Mucosa of rectum (tissue), 2 donors: Measurements from ENCODE around the gene MVB12B.

Source experiments
- H3K27ac ChIP-seq, 2 donors: one replicate each; pipeline ENCODE4 v1.7.0; 2013; ENCODE audit warnings: inconsistent platforms in 2 of 2, low read depth in 2 of 2, low read length in 2 of 2
- H3K27me3 ChIP-seq, 2 donors: one replicate each; pipeline ENCODE4 v1.7.0; 2013; ENCODE audit warnings: low read length in 2 of 2; ENCODE audit not compliant: control insufficient read depth in 2 of 2, insufficient read depth in 2 of 2
- H3K36me3 ChIP-seq, 2 donors: one replicate each; pipeline ENCODE4 v1.7.0; 2013; ENCODE audit warnings: low read length in 2 of 2; ENCODE audit not compliant: control insufficient read depth in 2 of 2, insufficient read depth in 2 of 2
- H3K4me1 ChIP-seq, 2 donors: one replicate each; pipeline ENCODE4 v1.7.0; 2013; ENCODE audit warnings: low read length in 2 of 2, mild to moderate bottlenecking in 1 of 2; ENCODE audit not compliant: control insufficient read depth in 2 of 2, insufficient read depth in 2 of 2
- H3K4me3 ChIP-seq, 2 donors: one replicate each; pipeline ENCODE4 v1.7.0; 2013; ENCODE audit warnings: low read length in 2 of 2
- H3K9ac ChIP-seq, 2 donors: one replicate each; pipeline ENCODE4 v1.7.0; 2013; ENCODE audit warnings: low read length in 2 of 2, low read depth in 1 of 2, mild to moderate bottlenecking in 1 of 2
- H3K9me3 ChIP-seq, 2 donors: one replicate each; pipeline ENCODE4 v1.7.0; 2013; ENCODE audit warnings: low read length in 2 of 2; ENCODE audit not compliant: control insufficient read depth in 2 of 2
- donor health status: healthy.
- donor health status: Normal muscosa, but diverticular disease.

Gene MVB12B

GRCh38 chr9:126465977-126466376, 139.3 kb downstream of the MVB12B start:
- Histone ChIP-seq H3K27me3 (no peaks in the 10 kb centered on the region), H3K36me3 (peaks cover 4 to 5% of the 10 kb centered on the region in 2 donors), H3K9me3 (no peaks in the 10 kb centered on the region), H3K27ac (no peak overlapping the region), H3K4me3 (no peak overlapping the region), H3K4me1 (peaks cover 4 to 13% of the 10 kb centered on the region in 2 donors), H3K9ac (no peak overlapping the region)

- H3K4me1 ChIP-seq, result peaks cover 4 to 16% of the 10 kb centered on the region in 2 donors
- peaks cover 4 to 5% of the 10 kb centered on the region in 2 donors for H3K36me3 ChIP-seq
- H3K27ac ChIP-seq, result no peak overlapping the region
- no peak overlapping the region for H3K4me3 ChIP-seq
- no peaks in the 10 kb centered on the region for H3K9me3 ChIP-seq
- no peaks in the 10 kb centered on the region for H3K27me3 ChIP-seq
- H3K9ac ChIP-seq, result no peak overlapping the region
Observed at GRCh38 chr9:126468141-126468825, 141.7 kb downstream of the MVB12B start.

GRCh38 chr9:126470241-126470993, 143.8 kb downstream of the MVB12B start:
- Histone ChIP-seq H3K27ac (peak overlapping the region; percentile 25 to 63), H3K27me3 (no peaks in the 10 kb centered on the region), H3K9me3 (no peaks in the 10 kb centered on the region), H3K4me1 (peaks cover 4 to 17% of the 10 kb centered on the region in 2 donors), H3K36me3 (peaks cover 0 to 5% of the 10 kb centered on the region in 2 donors), H3K4me3 (no peak overlapping the region), H3K9ac (peak overlapping the region in 1 of 2 donors; percentile 17)

- H3K4me1 ChIP-seq, result peaks cover 4 to 17% of the 10 kb centered on the region in 2 donors
- peak overlapping the region in 1 of 2 donors; percentile 14 for H3K4me3 ChIP-seq
- no peaks in the 10 kb centered on the region for H3K9me3 ChIP-seq
- peak overlapping the region in 1 of 2 donors; percentile 17 for H3K9ac ChIP-seq
- no peaks in the 10 kb centered on the region for H3K27me3 ChIP-seq
- peaks cover 0 to 5% of the 10 kb centered on the region in 2 donors for H3K36me3 ChIP-seq
- peak overlapping the region; percentile 26 to 64 for H3K27ac ChIP-seq
Observed at GRCh38 chr9:126471084-126471624, 144.5 kb downstream of the MVB12B start.

GRCh38 chr9:126472198-126472947, 145.7 kb downstream of the MVB12B start:
- no peak overlapping the region for H3K9ac ChIP-seq
- H3K36me3 ChIP-seq, result no peaks in the 10 kb centered on the region
- H3K4me1 ChIP-seq, result peaks cover 4 to 17% of the 10 kb centered on the region in 2 donors
- H3K9me3 ChIP-seq, result no peaks in the 10 kb centered on the region
- H3K4me3 ChIP-seq, result no peak overlapping the region
- H3K27me3 ChIP-seq, result no peaks in the 10 kb centered on the region
- H3K27ac ChIP-seq, result no peak overlapping the region

GRCh38 chr9:126472948-126473298, 146.3 kb downstream of the MVB12B start:
- H3K9me3 ChIP-seq, result no peaks in the 10 kb centered on the region
- H3K4me3 ChIP-seq, result no peak overlapping the region
- H3K27me3 ChIP-seq, result no peaks in the 10 kb centered on the region
- H3K9ac ChIP-seq, result no peak overlapping the region
- H3K36me3 ChIP-seq, result no peaks in the 10 kb centered on the region
- no peak overlapping the region for H3K27ac ChIP-seq
- H3K4me1 ChIP-seq, result peaks cover 4 to 17% of the 10 kb centered on the region in 2 donors

- Histone ChIP-seq H3K4me1 (peaks cover 4 to 17% of the 10 kb centered on the region in 2 donors), H3K4me3 (no peak overlapping the region), H3K9me3 (no peaks in the 10 kb centered on the region), H3K27me3 (no peaks in the 10 kb centered on the region), H3K27ac (no peak overlapping the region), H3K36me3 (no peaks in the 10 kb centered on the region), H3K9ac (no peak overlapping the region)
Observed at GRCh38 chr9:126474206-126474765, 147.7 kb downstream of the MVB12B start.

- H3K4me1 ChIP-seq, result peaks cover 4 to 14% of the 10 kb centered on the region in 2 donors
- H3K9me3 ChIP-seq, result no peaks in the 10 kb centered on the region
- no peak overlapping the region for H3K4me3 ChIP-seq
- H3K27ac ChIP-seq, result no peak overlapping the region
- H3K27me3 ChIP-seq, result no peaks in the 10 kb centered on the region
- H3K9ac ChIP-seq, result no peak overlapping the region
- H3K36me3 ChIP-seq, result no peaks in the 10 kb centered on the region
Observed at GRCh38 chr9:126474786-126475485, 148.3 kb downstream of the MVB12B start.

- H3K36me3 ChIP-seq, result no peaks in the 10 kb centered on the region
Observed at GRCh38 chr9:126475933-126476555, 149.4 kb downstream of the MVB12B start.

More at GRCh38 chr9:126475933-126476555, 149.4 kb downstream of the MVB12B start:
- Histone ChIP-seq H3K27me3 (no peaks in the 10 kb centered on the region), H3K9me3 (no peaks in the 10 kb centered on the region), H3K4me3 (no peak overlapping the region), H3K9ac (no peak overlapping the region), H3K4me1 (peaks cover 0 to 5% of the 10 kb centered on the region in 2 donors), H3K27ac (no peak overlapping the region)
